ENCODE measurements around the gene CAMK2N1.

DNA sequence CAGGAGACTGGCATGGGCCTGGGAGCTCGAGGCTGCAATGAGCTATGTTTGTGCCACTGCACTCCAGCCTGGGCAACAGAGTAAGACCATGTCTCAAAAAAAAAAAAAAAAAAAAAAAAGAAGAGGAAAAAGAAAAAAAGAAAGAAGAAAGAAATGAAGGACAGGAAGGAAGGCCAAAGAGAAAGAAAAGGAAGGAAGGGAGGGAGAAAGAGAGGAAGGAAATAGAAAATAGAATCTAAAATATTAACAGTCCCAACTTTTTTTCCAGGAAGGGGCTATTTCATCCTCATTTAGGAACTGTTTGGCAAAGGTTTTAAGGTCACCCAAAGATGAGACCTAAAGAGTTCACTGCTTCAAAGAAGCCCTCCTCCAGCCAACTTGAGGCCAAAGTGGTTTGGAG is 19.5 kb upstream of the CAMK2N1 start:
- TF ChIP-seq CTCF (conservative IDR thresholded peaks at IDR 0.05 in 1 of 2, IDR thresholded peaks at IDR 0.05 in 1 of 2; ENCODE audit: extremely low read depth in 1 of 2, insufficient read depth in 1 of 2, low read depth in 1 of 2, low read length in 2 of 2) (no peak), EZH2 (IDR thresholded peaks at IDR 0.05; ENCODE audit: borderline replicate concordance, low read length) (no peak)

Data from mammary epithelial cell (primary cell).